Astrocyte (in vitro differentiated cells and primary cell): ENCODE data around the gene CTSL.

Experiments used
- EZH2 ChIP-seq: IDR thresholded peaks from 2 replicates; pipeline ENCODE4 v1.6.1; 2012; ENCODE audit warnings: mild to moderate bottlenecking, low read length, inconsistent platforms; ENCODE audit not compliant: insufficient read depth
- TF ChIP-seq, protein P1 (sequence below): IDR thresholded peaks from 2 replicates; pipeline ENCODE4 v1.5.1; 2011; ENCODE audit warnings: low read depth, mild to moderate bottlenecking, inconsistent platforms, low read length, moderate library complexity; ENCODE audit not compliant: insufficient read depth

DNA sequence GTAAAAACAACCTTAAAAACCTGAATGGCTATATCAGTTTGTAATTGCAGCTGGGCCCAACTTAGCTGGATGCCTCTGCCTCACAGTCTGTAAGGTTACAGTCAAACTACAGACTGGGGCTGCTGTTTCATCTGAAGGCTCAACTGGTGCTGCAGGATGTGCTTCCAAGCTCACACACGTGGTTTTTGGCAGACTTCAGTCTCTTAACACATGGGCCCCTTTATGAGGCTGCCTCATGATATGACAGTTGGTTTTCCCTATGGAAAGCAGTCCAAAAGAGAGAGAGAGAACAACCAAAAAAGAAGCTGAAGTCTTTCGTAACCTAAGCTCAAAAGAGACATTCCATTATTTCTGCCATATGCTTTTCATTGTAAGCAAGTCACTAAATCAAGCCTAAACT is 27.4 kb downstream of the CTSL start:
- TF ChIP-seq, protein P1, sequence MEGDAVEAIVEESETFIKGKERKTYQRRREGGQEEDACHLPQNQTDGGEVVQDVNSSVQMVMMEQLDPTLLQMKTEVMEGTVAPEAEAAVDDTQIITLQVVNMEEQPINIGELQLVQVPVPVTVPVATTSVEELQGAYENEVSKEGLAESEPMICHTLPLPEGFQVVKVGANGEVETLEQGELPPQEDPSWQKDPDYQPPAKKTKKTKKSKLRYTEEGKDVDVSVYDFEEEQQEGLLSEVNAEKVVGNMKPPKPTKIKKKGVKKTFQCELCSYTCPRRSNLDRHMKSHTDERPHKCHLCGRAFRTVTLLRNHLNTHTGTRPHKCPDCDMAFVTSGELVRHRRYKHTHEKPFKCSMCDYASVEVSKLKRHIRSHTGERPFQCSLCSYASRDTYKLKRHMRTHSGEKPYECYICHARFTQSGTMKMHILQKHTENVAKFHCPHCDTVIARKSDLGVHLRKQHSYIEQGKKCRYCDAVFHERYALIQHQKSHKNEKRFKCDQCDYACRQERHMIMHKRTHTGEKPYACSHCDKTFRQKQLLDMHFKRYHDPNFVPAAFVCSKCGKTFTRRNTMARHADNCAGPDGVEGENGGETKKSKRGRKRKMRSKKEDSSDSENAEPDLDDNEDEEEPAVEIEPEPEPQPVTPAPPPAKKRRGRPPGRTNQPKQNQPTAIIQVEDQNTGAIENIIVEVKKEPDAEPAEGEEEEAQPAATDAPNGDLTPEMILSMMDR, result no peak
- TF ChIP-seq EZH2, result no peak
